ENCODE results near the gene OAS2.
"Not testable (repeated sequence)": the region's sequence is repeated elsewhere in the genome, so short reads cannot be mapped to it uniquely, and the experiment has no call there.

OAS2 gene

GRCh38 chr12:112947761-112948160, 30.6 kb upstream of the OAS2 start:
- DNase-seq (ENCODE audit: low read depth in 2 of 3, low spot score in 1 of 3) = no peak

- no peak for DNase-seq (ENCODE audit: low read depth in 2 of 3, low spot score in 1 of 3)
Observed at GRCh38 chr12:112948806-112949205, 29.5 kb upstream of the OAS2 start.

- no peak for DNase-seq (ENCODE audit: low read depth in 2 of 3, low spot score in 1 of 3)
Observed at GRCh38 chr12:112950701-112951100, 27.6 kb upstream of the OAS2 start.

GRCh38 chr12:112957125-112957524, 21.2 kb upstream of the OAS2 start:
- not testable (repeated sequence) for DNase-seq (ENCODE audit: low read depth in 2 of 3, low spot score in 1 of 3)

GRCh38 chr12:112961074-112961473, 17.2 kb upstream of the OAS2 start:
- no peak for DNase-seq (ENCODE audit: low read depth in 2 of 3, low spot score in 1 of 3)

- DNase-seq (ENCODE audit: low read depth in 2 of 3, low spot score in 1 of 3) = no peak
Observed at GRCh38 chr12:112961536-112961935, 16.8 kb upstream of the OAS2 start.

- no peak for DNase-seq (ENCODE audit: low read depth in 2 of 3, low spot score in 1 of 3)
Observed at GRCh38 chr12:112962561-112962960, 15.8 kb upstream of the OAS2 start.

- no peak for DNase-seq (ENCODE audit: low read depth in 2 of 3, low spot score in 1 of 3)
Observed at GRCh38 chr12:112963227-112963861, 15.0 kb upstream of the OAS2 start.

GRCh38 chr12:112964067-112964670, 14.2 kb upstream of the OAS2 start:
- no peak for DNase-seq (ENCODE audit: low read depth in 2 of 3, low spot score in 1 of 3)

- DNase-seq (ENCODE audit: low read depth in 2 of 3, low spot score in 1 of 3) = no peak
Observed at GRCh38 chr12:112964915-112965314, 13.4 kb upstream of the OAS2 start.

- DNase-seq (ENCODE audit: low read depth in 2 of 3, low spot score in 1 of 3) = no peak
Observed at GRCh38 chr12:112965643-112966042, 12.7 kb upstream of the OAS2 start.

GRCh38 chr12:112967306-112967705, 11.0 kb upstream of the OAS2 start:
- no peak for DNase-seq (ENCODE audit: low read depth in 2 of 3, low spot score in 1 of 3)

GRCh38 chr12:112967858-112968257, 10.5 kb upstream of the OAS2 start:
- no peak for DNase-seq (ENCODE audit: low read depth in 2 of 3, low spot score in 1 of 3)

- DNase-seq (ENCODE audit: low read depth in 2 of 3, low spot score in 1 of 3) = no peak
Observed at GRCh38 chr12:112969547-112970306, 8.6 kb upstream of the OAS2 start.

- DNase-seq (ENCODE audit: low read depth in 2 of 3, low spot score in 1 of 3) = no peak
Observed at GRCh38 chr12:112970391-112970790, 7.9 kb upstream of the OAS2 start.

GRCh38 chr12:112971248-112971647, 7.1 kb upstream of the OAS2 start:
- DNase-seq (ENCODE audit: low read depth in 2 of 3, low spot score in 1 of 3) = no peak

- DNase-seq (ENCODE audit: low read depth in 2 of 3, low spot score in 1 of 3) = no peak
Observed at GRCh38 chr12:112973011-112973735, 5.1 kb upstream of the OAS2 start.

- no peak for DNase-seq (ENCODE audit: low read depth in 2 of 3, low spot score in 1 of 3)
Observed at GRCh38 chr12:112973818-112974231, 4.5 kb upstream of the OAS2 start.

GRCh38 chr12:112974904-112975303, 3.4 kb upstream of the OAS2 start:
- DNase-seq (ENCODE audit: low read depth in 2 of 3, low spot score in 1 of 3) = no peak

- no peak for DNase-seq (ENCODE audit: low read depth in 2 of 3, low spot score in 1 of 3)
Observed at GRCh38 chr12:112977139-112977538, 1.2 kb upstream of the OAS2 start.

- no peak for DNase-seq (ENCODE audit: low read depth in 2 of 3, low spot score in 1 of 3)
Observed at GRCh38 chr12:112977641-112978040, 678 bp upstream of the OAS2 start.
